Thoracic aorta (tissue), 2 donors: Measurements from ENCODE around the gene SERPINA4. TPM values are rescaled to one million over a fixed set of nuclear protein-coding genes. Genes with fewer than 3 reads are reported as not detected.

Experiments used
- ATAC-seq: fragments of 150-250 bp; one replicate; pipeline ENCODE4 v1.8.0; 2017; ENCODE audit warnings: low read depth; ENCODE audit not compliant: insufficient number of reproducible peaks, low FRiP score
- DNase-seq: peaks from one replicate; pipeline ENCODE4 v3.0.0-alpha.2; 2020; ENCODE audit warnings: low spot score
- H3K27ac ChIP-seq, 2 donors: fragments of 200-600 bp; sonication (generic); 1 replicate in 1 of 2; 2 replicates in 1 of 2; pipeline ENCODE4 v1.5.1; 2016; ENCODE audit warnings: mild to moderate bottlenecking in 2 of 2, moderate library complexity in 2 of 2
- H3K27me3 ChIP-seq: fragments of 200-600 bp; sonication (generic); replicated peaks from 2 replicates; pipeline ENCODE4 v1.6.0; 2016; ENCODE audit warnings: mild to moderate bottlenecking; ENCODE audit not compliant: insufficient read depth
- H3K36me3 ChIP-seq: fragments of 200-600 bp; sonication (generic); one replicate; pipeline ENCODE4 v1.5.1; 2016
- H3K4me1 ChIP-seq, 2 donors: fragments of 200-600 bp; sonication (generic); 1 replicate in 1 of 2; 2 replicates in 1 of 2; pipeline versions ENCODE4 v1.5.1 to v1.6.0; 2016; ENCODE audit warnings: low read depth in 2 of 2, mild to moderate bottlenecking in 1 of 2; ENCODE audit not compliant: control insufficient read depth in 1 of 2
- H3K4me3 ChIP-seq: fragments of 200-600 bp; sonication (generic); 2 replicates; pipeline ENCODE4 v1.5.1; 2016; ENCODE audit warnings: mild to moderate bottlenecking
- H3K9me3 ChIP-seq: fragments of 200-600 bp; sonication (generic); 2 replicates; pipeline ENCODE4 v1.5.1; 2016
- CTCF ChIP-seq: fragments of 200-600 bp; sonication (generic); IDR thresholded peaks from one replicate; pipeline ENCODE4 v1.5.1; 2019; ENCODE audit warnings: antibody characterized with exemption
- total RNA-seq, 2 donors: library from RNA; depleted of rRNA; stranded (reverse); fragments of >200 nt; gene quantifications; one replicate each; pipeline versions ENCODE4 v1.1.0 to v1.2.3, GENCODE V29; 2016

Gene SERPINA4
- total RNA-seq, 2 donors from 2014 or later: not detected

- Histone ChIP-seq H3K4me1 (no peaks in the 10 kb centered on the region), H3K27ac (no peak within 1 kb of the TSS), H3K36me3 (no peaks in the 10 kb centered on the region), H3K9me3 (no peaks in the 10 kb centered on the region), H3K27me3 (no peaks in the 10 kb centered on the region), H3K4me3 (no peak within 1 kb of the TSS)
- ATAC-seq (no peak), DNase-seq (no peak)
- TF ChIP-seq CTCF: no peak
These were observed 20.1 kb downstream of the SERPINA4 start, which contains the start of gene SERPINA5 for GRCh38 chr14:94581127-94581999. Gene SERPINA5, plus strand, starts transcription at chr14:94581426. Its CDS starts 5,937 bp downstream, at chr14:94587363.

DNA sequence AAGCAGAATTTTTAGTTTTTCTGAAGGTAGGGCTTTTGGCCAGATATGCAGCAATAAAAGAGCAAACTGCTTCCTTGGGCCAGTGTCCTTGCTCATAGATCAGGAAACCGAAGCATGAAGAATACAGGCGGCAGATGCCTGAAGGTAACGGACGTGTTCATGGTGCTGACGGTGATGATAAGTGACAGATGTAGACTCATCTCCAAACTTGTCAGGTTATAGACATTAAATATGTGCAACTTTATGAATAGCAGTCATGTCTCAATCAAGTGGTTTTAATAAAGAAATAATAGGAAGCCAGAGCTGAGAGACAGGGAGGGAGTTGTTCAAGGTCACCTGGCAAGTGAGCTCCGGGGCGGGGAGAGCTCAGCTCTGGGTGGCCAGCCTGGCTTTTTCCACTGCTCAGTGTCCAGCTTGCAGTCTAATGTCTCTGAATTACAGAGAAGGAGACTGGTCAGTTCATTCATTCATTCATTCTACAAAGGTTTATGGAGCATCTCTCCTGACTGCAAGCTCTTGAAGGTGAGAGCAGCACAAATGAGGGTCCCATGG is 21.0 kb downstream of the SERPINA4 start:
- H3K27ac ChIP-seq: no peak overlapping the region
- no peaks in the 10 kb centered on the region for H3K9me3 ChIP-seq
- H3K4me3 ChIP-seq: no peak overlapping the region
- TF ChIP-seq CTCF: no peak
- no peak for DNase-seq
- no peak for ATAC-seq
- no peaks in the 10 kb centered on the region for H3K27me3 ChIP-seq
- no peaks in the 10 kb centered on the region for H3K4me1 ChIP-seq
- no peaks in the 10 kb centered on the region for H3K36me3 ChIP-seq

- H3K27me3 ChIP-seq: no peaks in the 10 kb centered on the region
- no peak for TF ChIP-seq CTCF
- no peaks in the 10 kb centered on the region for H3K9me3 ChIP-seq
- no peaks in the 10 kb centered on the region for H3K36me3 ChIP-seq
- H3K4me1 ChIP-seq: no peaks in the 10 kb centered on the region
- H3K27ac ChIP-seq: no peak overlapping the region
- ATAC-seq (peak; percentile 39), DNase-seq (no peak)
- H3K4me3 ChIP-seq: no peak overlapping the region
These were observed 21.6 kb downstream of the SERPINA4 start for GRCh38 chr14:94582851-94583250.

GRCh38 chr14:94583557-94583956 is 22.3 kb downstream of the SERPINA4 start:
- TF ChIP-seq CTCF: no peak
- H3K36me3 ChIP-seq: no peaks in the 10 kb centered on the region
- no peak overlapping the region for H3K27ac ChIP-seq

DNA sequence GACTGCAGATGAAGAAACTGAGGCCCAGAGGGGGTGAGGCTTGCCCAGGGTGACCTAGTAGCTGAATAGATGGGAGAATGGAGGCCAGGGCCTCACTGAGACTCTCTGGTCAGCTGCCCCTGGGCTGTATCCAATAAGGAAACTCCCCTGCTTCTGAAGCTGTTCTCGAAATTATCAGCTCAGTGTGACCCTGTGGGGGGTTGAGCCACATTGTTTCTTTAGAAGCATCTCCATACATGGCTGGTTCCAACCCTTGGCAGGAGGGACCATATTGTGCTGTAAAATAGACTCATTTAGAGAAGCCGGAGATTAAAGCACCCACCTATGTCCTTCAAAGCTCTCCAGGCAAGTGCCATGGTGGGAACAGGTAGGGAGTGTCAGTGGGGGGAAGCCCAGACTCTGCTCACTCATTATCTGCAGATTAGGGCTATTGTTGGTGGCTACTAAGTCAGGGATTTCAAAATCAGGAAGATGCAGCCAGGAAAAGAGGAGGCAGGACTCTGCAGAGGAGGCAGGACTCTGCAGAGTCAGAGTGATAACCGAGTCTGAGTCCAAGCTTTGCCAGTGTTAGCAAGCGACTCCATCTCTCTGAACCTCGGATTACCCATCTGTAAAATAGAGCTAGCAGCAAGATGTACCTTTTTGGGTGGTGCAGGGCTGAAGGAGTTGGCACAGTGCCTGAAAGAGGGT is 23.5 kb downstream of the SERPINA4 start:
- DNase-seq: no peak
- no peak for ATAC-seq
- no peak overlapping the region for H3K27ac ChIP-seq
- H3K9me3 ChIP-seq: no peaks in the 10 kb centered on the region
- no peaks in the 10 kb centered on the region for H3K4me1 ChIP-seq
- no peak overlapping the region for H3K4me3 ChIP-seq
- H3K36me3 ChIP-seq: no peaks in the 10 kb centered on the region
- TF ChIP-seq CTCF: no peak
- H3K27me3 ChIP-seq: no peaks in the 10 kb centered on the region

More at GRCh38 chr14:94583557-94583956, 22.3 kb downstream of the SERPINA4 start:
- Histone ChIP-seq H3K4me3 (no peak overlapping the region), H3K27me3 (no peaks in the 10 kb centered on the region), H3K4me1 (no peaks in the 10 kb centered on the region), H3K9me3 (no peaks in the 10 kb centered on the region)
- DNase-seq (no peak), ATAC-seq (no peak)
